RWPE2 (cell line): ENCODE measurements around the gene GRK5.

Source experiments
- ATAC-seq: fragments of 200-7000 bp; cut with Tn5 transposase; 3 replicates; pipeline ENCODE4 v1.9.1; 2021; ENCODE audit warnings: low read depth
- DNase-seq: peaks from one replicate; pipeline ENCODE4 v3.0.0-alpha.2; 2020; ENCODE audit warnings: low spot score
- H3K27ac ChIP-seq: fragments of 450-650 bp; 2 replicates; pipeline ENCODE4 v1.5.1; 2017; ENCODE audit warnings: mild to moderate bottlenecking; ENCODE audit not compliant: poor library complexity, severe bottlenecking
- H3K27me3 ChIP-seq: fragments of 250-450 bp; sonication (Bioruptor Pico); 2 replicates; pipeline ENCODE4 v1.5.1; 2021; ENCODE audit warnings: mild to moderate bottlenecking, moderate library complexity; ENCODE audit not compliant: insufficient read depth, poor library complexity, severe bottlenecking
- H3K36me3 ChIP-seq: fragments of 250-450 bp; sonication (Bioruptor Pico); 2 replicates; pipeline ENCODE4 v1.5.1; 2020; ENCODE audit warnings: low read depth, mild to moderate bottlenecking, moderate library complexity
- H3K4me1 ChIP-seq: fragments of 250-450 bp; sonication (Bioruptor Pico); 2 replicates; pipeline ENCODE4 v1.5.1; 2021; ENCODE audit warnings: mild to moderate bottlenecking, moderate library complexity; ENCODE audit not compliant: insufficient read depth, poor library complexity, severe bottlenecking
- H3K4me3 ChIP-seq: fragments of 250-450 bp; sonication (Bioruptor Pico); 2 replicates; pipeline ENCODE4 v1.5.1; 2021; ENCODE audit warnings: mild to moderate bottlenecking, moderate library complexity; ENCODE audit not compliant: severe bottlenecking
- H3K9me3 ChIP-seq: fragments of 250-450 bp; sonication (Bioruptor Pico); 2 replicates; pipeline ENCODE4 v1.5.1; 2021; ENCODE audit warnings: mild to moderate bottlenecking, moderate library complexity; ENCODE audit not compliant: severe bottlenecking
- CTCF ChIP-seq: fragments of 450-650 bp; IDR thresholded peaks from one replicate; pipeline ENCODE4 v1.5.1; 2017; ENCODE audit warnings: mild to moderate bottlenecking, moderate library complexity; ENCODE audit not compliant: poor library complexity, severe bottlenecking

GRK5 gene

GRCh38 chr10:119211625-119212441 is 4.5 kb downstream of the GRK5 start:
- no peak overlapping the region for H3K27ac ChIP-seq
- no peaks in the 10 kb centered on the region for H3K36me3 ChIP-seq
- H3K4me3 ChIP-seq: no peak overlapping the region
- H3K4me1 ChIP-seq: peaks cover 19% of the 10 kb centered on the region
- no peaks in the 10 kb centered on the region for H3K27me3 ChIP-seq
- ATAC-seq: no peak
- no peak for TF ChIP-seq CTCF
- no peaks in the 10 kb centered on the region for H3K9me3 ChIP-seq
- no peak for DNase-seq

GRCh38 chr10:119215371-119215770 is 8.0 kb downstream of the GRK5 start:
- H3K4me1 ChIP-seq: peaks cover 11% of the 10 kb centered on the region
- no peak overlapping the region for H3K27ac ChIP-seq
- DNase-seq: no peak
- H3K9me3 ChIP-seq: no peaks in the 10 kb centered on the region
- H3K27me3 ChIP-seq: no peaks in the 10 kb centered on the region
- no peak for ATAC-seq
- H3K36me3 ChIP-seq: no peaks in the 10 kb centered on the region
- no peak overlapping the region for H3K4me3 ChIP-seq
- no peak for TF ChIP-seq CTCF

- ATAC-seq: no peak
- H3K9me3 ChIP-seq: no peaks in the 10 kb centered on the region
- H3K4me3 ChIP-seq: no peak overlapping the region
- no peaks in the 10 kb centered on the region for H3K36me3 ChIP-seq
- no peak for DNase-seq
- H3K27ac ChIP-seq: no peak overlapping the region
- H3K4me1 ChIP-seq: peaks cover 9% of the 10 kb centered on the region
- no peak for TF ChIP-seq CTCF
- H3K27me3 ChIP-seq: no peaks in the 10 kb centered on the region
These were observed 8.8 kb downstream of the GRK5 start for GRCh38 chr10:119216127-119216526.

- DNase-seq (no peak), ATAC-seq (no peak)
- Histone ChIP-seq H3K4me3 (no peak overlapping the region), H3K27me3 (no peaks in the 10 kb centered on the region), H3K36me3 (no peaks in the 10 kb centered on the region), H3K27ac (no peak overlapping the region), H3K9me3 (no peaks in the 10 kb centered on the region), H3K4me1 (no peaks in the 10 kb centered on the region)
- TF ChIP-seq CTCF: no peak
These were observed 10.0 kb downstream of the GRK5 start for GRCh38 chr10:119217401-119217800.

GRCh38 chr10:119217991-119218490 is 10.7 kb downstream of the GRK5 start:
- Histone ChIP-seq H3K4me3 (no peak overlapping the region), H3K4me1 (no peaks in the 10 kb centered on the region), H3K9me3 (no peaks in the 10 kb centered on the region), H3K27me3 (no peaks in the 10 kb centered on the region), H3K27ac (no peak overlapping the region), H3K36me3 (no peaks in the 10 kb centered on the region)
- TF ChIP-seq CTCF: no peak
- DNase-seq (no peak), ATAC-seq (no peak)
